ENCODE data around the gene DDX3Y.

The DDX3Y gene

DNA sequence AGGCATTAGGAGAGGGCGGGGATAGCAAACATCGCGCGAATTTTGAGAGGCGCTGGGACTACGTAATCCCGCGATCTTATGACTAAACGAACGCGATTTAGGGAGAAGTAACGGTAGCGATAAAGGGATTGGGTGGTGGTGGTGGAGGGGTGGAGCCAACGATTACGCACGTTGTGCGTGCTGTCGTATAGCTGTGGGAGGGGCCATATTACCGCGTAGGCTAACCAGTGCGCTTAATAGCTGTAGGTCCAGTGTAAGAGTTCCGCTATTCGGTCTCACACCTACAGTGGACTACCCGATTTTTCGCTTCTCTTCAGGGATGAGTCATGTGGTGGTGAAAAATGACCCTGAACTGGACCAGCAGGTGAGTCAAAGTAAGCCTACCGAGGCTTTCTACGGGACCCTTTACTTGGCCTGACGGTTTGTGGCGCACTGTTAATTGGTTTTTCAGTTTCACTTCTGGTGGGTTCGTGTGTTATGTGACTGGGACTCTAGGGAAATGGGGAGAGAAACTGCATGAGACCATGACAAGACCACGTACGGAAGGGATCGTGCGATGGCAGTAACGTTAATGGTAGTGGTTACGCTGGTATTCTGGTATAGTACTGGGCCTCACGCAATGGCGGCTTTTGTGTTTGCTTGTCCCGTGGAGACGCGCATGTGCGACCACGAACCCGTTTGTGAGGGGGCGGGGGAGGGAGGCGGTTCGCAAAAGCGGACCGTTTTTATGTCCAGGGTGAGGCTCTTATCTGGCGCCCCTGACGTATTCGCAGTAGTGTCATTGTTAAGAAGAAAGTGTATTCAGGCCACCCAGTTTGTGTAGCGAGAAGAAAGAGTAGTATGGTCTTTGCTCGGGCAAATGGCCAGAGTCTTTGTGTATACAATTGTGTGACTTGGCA, at the start of gene DDX3Y:
DDX3Y (plus strand) TSS at position 251 of the 899 bp plus-strand sequence; CDS start at position 320, 69 bp downstream.
- DNase-seq (ENCODE audit: low spot score): peak; percentile 90

DNA sequence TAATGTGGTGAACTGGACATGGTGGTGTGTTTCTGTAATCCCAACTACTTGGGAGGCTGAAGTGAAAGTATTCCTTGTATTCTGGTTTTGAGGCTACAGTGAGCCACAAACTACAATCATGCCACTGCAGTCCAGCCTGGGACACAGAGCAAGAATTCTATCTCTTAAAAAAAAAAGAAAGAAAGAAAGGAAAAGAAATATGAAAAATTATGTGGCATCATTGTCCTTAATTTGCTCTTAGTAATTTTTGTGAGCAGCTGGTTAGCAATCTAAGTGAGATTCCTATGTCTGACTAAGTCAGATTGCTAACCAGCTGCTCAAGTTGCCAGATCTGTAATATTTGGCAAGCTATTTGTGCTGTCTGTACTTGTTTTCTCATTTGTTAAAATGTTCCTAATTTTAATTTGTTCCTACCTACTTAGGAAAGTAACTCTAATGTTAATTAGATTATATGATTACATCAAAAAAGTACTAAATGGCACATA, 48.8 kb upstream of the DDX3Y start:
- DNase-seq (ENCODE audit: low spot score): no peak

DNA sequence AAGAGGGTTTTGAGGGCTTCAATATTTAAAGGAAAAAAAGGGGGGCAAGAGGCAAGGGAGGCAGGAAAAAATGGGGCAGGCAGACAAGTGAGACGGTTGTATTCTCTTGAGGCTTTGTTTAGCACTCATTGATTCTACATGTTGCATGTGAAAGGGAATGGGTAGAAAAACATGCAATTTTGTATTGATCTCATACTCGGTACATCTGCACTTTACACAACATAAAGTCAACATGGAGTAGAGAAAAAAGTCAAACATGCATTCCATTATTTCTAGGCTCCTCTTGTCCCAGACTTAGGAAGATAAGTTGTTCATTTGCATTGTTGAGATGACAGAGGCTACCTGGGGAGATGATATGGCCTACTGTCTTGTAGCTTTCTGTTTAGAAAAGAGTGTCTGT, 36.7 kb upstream of the DDX3Y start:
- DNase-seq (ENCODE audit: low spot score): no peak

DNA sequence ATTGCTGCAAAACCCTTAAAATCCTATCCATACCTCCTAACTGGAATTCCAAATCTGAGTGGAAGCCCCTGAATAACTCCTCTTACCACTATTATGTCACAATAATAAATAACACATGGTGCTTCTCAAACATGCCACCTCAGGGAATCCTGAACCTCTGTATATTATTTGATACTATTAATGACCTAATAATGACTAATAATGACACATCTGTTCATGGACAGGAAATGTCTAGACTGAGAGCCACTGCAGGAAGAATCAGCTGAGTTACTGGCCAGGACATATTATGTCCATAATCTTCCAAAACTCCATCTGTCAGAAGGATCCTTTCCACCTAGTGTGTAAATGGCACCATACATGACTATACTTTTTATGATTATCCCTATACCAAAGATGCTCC, 7.7 kb upstream of the DDX3Y start:
- no peak for DNase-seq (ENCODE audit: low spot score)

DNA sequence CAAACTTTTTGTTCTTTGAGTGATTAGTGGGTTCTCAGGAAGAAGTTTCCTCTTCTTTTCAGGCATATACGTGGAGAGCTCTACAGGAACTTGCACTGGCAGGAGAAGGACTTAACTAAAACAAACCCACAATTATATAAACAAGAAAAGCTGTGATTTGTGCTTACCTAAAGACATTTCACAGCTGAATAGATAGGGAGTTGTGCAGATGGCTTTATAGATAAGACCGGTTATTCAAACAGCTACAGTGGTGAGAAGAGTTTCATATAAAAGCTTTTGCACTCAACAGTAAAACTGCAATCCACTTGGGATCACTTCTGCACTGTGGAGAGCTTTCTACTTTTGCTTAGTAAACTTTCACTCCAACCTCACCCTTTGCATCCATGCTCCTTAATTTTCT, 6.1 kb upstream of the DDX3Y start:
- no peak for DNase-seq (ENCODE audit: low spot score)

DNA sequence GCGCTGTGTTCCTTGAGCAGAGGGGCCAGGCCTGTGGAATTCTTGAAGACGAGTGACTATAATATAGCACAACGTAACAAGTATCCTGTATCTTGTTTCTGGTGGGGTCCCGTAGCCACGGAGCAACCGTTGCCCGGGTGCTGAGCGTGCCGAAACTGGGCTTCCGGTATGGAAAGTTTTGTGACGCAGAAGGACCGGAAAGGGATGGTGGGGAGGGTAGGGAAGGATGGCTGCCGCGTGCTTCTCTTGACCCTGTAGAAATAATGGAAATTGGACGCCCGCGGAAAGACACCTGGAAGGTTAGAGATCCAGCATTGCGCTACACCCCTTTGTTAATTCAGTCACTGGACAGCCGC, 827 bp downstream of the DDX3Y start:
- peak; percentile 48 for DNase-seq (ENCODE audit: low spot score)

DNA sequence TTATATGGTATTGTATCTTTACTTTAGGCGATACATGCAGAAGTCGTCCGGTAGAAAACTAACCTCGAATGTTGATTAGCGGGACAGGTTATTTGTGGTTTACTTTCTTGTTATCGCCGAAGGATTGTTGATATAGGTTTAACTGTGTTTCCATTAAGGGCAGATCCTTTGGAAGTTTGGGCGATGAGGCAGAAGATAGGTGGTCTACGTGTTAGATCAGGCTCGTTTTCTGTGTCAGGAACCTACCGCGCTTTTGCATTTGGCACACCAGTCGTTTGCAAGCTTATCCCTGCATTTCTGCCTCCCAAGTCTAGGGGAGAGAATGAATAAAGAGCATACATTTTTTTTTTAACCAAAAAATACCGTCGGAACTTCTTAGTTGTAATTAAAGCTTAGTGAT, 1.2 kb downstream of the DDX3Y start:
- DNase-seq (ENCODE audit: low spot score): no peak

DNA sequence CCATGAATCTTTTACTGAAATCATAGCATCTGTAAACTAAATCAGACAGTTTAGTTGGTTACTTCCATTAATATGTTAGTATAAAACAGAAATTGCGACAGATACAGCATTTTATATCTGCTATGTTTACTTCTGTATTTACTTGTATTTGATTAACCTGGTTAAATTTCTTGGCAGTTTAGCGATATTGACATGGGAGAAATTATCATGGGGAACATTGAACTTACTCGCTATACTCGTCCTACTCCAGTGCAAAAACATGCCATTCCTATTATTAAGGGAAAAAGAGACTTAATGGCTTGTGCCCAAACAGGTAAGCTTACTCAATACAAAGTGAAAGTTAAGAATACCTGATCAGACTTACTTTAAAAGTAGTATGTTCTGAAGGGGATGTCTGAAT, 8.9 kb downstream of the DDX3Y start:
- DNase-seq (ENCODE audit: low spot score): no peak

DNA sequence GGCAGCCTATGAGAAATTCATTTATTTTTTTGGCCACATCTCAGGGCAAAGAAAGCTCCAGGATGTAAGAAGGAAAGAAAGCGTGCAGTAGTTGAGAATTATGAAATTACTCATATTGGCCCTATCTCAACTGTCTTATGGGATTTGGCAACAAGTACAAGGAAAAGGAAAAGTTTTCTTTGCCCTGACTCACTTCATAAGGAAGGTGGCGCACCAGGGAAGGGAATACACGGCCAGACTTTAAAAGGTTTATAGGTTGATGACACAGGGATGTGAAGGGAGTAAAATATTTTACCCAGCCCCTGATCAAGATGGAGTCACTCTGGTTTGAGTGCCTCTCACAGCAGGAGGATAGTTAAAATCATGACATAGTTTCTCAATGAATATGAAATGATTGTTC, 23.4 kb downstream of the DDX3Y start:
- DNase-seq (ENCODE audit: low spot score): no peak

DNA sequence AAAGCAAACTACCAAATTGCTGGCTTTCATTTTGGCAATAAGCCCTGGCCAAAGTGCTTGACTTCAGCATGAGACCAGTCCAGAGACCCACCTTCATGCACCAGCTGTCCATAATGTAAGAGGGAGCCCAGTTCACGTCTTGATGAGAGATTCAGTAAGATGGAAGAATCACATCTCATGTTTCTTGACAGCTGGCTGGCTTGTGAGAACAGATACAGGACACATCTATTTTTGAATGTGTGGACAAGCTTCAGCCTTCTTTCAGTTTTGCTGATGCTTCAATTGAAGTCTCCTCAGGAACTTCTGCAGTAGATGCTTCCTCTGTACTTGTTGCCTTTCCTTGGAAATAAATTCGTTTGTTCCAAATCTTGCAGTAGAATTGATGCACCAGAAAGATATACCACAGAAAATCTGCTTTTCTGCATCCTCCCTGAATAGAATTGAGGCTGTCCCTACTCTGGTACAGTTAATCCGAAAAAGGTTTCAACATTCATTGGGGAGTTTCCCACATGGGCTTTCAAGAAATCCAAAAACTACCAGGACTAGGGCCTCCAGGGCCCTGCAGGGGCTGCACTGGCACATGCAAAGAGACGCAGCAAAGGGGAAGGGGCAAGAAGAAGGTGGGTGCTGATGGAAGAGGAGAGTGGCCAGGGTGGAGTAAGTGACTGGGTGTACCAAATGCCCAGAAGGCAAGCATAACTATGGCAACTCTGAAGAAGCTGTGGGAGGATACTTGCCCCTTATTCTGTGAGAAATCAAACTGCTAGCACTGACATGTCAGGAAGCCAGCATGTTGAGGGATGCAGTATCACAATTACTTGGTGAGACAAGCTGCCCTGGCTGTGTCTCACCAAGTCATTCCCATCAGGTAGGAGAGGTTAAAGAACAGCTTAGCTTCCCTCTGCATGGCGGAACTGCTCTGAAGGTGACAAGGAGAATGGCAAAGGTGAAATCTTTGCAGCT, 37.3 kb downstream of the DDX3Y start:
- no peak for DNase-seq (ENCODE audit: low spot score)

All from hematopoietic multipotent progenitor cell treated with erythropoietin and hydrocortisone succinate and interleukin-3 and kit ligand, for 15 days (in vitro differentiated cells).